GM23338 (cell line): ENCODE measurements around the gene NECTIN3. TPM values are rescaled to one million over a fixed set of nuclear protein-coding genes. Genes with fewer than 3 reads are reported as not detected.

Source experiments
- ATAC-seq: fragments of 200-7000 bp; cut with Tn5 transposase; 3 replicates; pipeline ENCODE4 v1.9.1; 2020
- DNase-seq: peaks from one replicate; pipeline ENCODE4 v3.0.0-alpha.2; 2015; ENCODE audit warnings: low spot score
- H2AFZ ChIP-seq: fragments of 200-600 bp; sonication (generic); 2 replicates; pipeline ENCODE4 v1.8.0; 2016; ENCODE audit warnings: antibody characterized with exemption, mild to moderate bottlenecking, moderate library complexity
- H3F3A ChIP-seq: fragments of 200-600 bp; sonication (generic); replicated peaks from 2 replicates; pipeline ENCODE4 v1.8.0; 2017; ENCODE audit warnings: antibody characterized with exemption, mixed run types, low read depth
- H3K27ac ChIP-seq: fragments of 200-600 bp; sonication (generic); 2 replicates; pipeline ENCODE4 v1.6.1; 2016; ENCODE audit warnings: low read depth
- H3K27me3 ChIP-seq: fragments of 200-600 bp; sonication (generic); 2 replicates; pipeline ENCODE4 v1.8.0; 2016; ENCODE audit warnings: mild to moderate bottlenecking, mixed run types, moderate library complexity; ENCODE audit not compliant: insufficient read depth
- H3K36me3 ChIP-seq: fragments of 200-600 bp; sonication (generic); 2 replicates; pipeline ENCODE4 v1.8.0; 2016; ENCODE audit warnings: mild to moderate bottlenecking; ENCODE audit not compliant: insufficient read depth
- H3K4me1 ChIP-seq: fragments of 200-600 bp; sonication (generic); 2 replicates; pipeline ENCODE4 v1.8.0; 2016; ENCODE audit warnings: mild to moderate bottlenecking, moderate library complexity; ENCODE audit not compliant: insufficient read depth
- H3K4me2 ChIP-seq: fragments of 200-600 bp; sonication (generic); 2 replicates; pipeline ENCODE4 v1.7.1; 2017; ENCODE audit warnings: mixed run types
- H3K4me3 ChIP-seq: fragments of 200-600 bp; sonication (generic); 2 replicates; pipeline ENCODE4 v1.6.1; 2016; ENCODE audit warnings: mixed run types
- H3K79me2 ChIP-seq: fragments of 200-600 bp; sonication (generic); replicated peaks from 2 replicates; pipeline ENCODE4 v1.8.0; 2017; ENCODE audit warnings: mild to moderate bottlenecking; ENCODE audit not compliant: insufficient read depth
- H3K9me2 ChIP-seq: fragments of 200-600 bp; sonication (generic); 2 replicates; pipeline ENCODE4 v1.8.0; 2017; ENCODE audit not compliant: insufficient read depth
- H4K20me1 ChIP-seq: fragments of 200-600 bp; sonication (generic); replicated peaks from 2 replicates; pipeline ENCODE4 v1.8.0; 2017; ENCODE audit warnings: mild to moderate bottlenecking; ENCODE audit not compliant: insufficient read depth
- H3K27ac Mint-ChIP-seq: 2 replicates; pipeline ENCODE4 v1.8.0; 2020; ENCODE audit warnings: inconsistent platforms, mild to moderate bottlenecking, moderate library complexity, mixed read lengths
- H3K27me3 Mint-ChIP-seq: 3 replicates; pipeline ENCODE4 v1.8.0; 2022; ENCODE audit warnings: low read depth, mild to moderate bottlenecking, moderate library complexity, mixed read lengths, inconsistent platforms; ENCODE audit not compliant: insufficient read depth, poor library complexity
- H3K36me3 Mint-ChIP-seq: 3 replicates; pipeline ENCODE4 v1.8.0; 2021; ENCODE audit warnings: low read depth, mild to moderate bottlenecking, inconsistent platforms, moderate library complexity, mixed read lengths
- H3K4me1 Mint-ChIP-seq: 3 replicates; pipeline ENCODE4 v1.8.0; 2020; ENCODE audit warnings: mild to moderate bottlenecking, inconsistent platforms, mixed read lengths
- H3K4me3 Mint-ChIP-seq: 3 replicates; pipeline ENCODE4 v1.8.0; 2021; ENCODE audit warnings: moderate library complexity, mild to moderate bottlenecking, inconsistent platforms, mixed read lengths
- H3K9me3 Mint-ChIP-seq: 3 replicates; pipeline ENCODE4 v1.8.0; 2020; ENCODE audit warnings: moderate library complexity, mild to moderate bottlenecking, inconsistent platforms, mixed read lengths
- CREB1 ChIP-seq: fragments of 250-450 bp; sonication (Bioruptor Pico); IDR thresholded peaks from 2 replicates; pipeline ENCODE4 v1.5.0; 2020; ENCODE audit warnings: low read depth, mild to moderate bottlenecking, moderate library complexity
- CTCF ChIP-seq, 2 experiments: fragments of 200-600 bp in 1 of 2; sonication (generic) in 1 of 2; conservative IDR thresholded peaks; 2 replicates each; pipeline versions ENCODE4 v1.5.1 to v1.6.1; 2016 to 2017; ENCODE audit warnings: antibody characterized with exemption in 2 of 2, low read depth in 2 of 2, mild to moderate bottlenecking in 2 of 2, moderate library complexity in 1 of 2
- EZH2 ChIP-seq: fragments of 200-600 bp; sonication (generic); IDR thresholded peaks from one replicate; pipeline ENCODE4 v1.8.0; 2017; ENCODE audit warnings: antibody characterized with exemption, mild to moderate bottlenecking, low read depth; ENCODE audit not compliant: unreplicated experiment
- EZH2phosphoT487 ChIP-seq: fragments of 200-600 bp; sonication (generic); IDR thresholded peaks from one replicate; pipeline ENCODE4 v1.8.1; 2018; ENCODE audit warnings: antibody characterized with exemption; ENCODE audit not compliant: unreplicated experiment
- JUNB ChIP-seq: IDR thresholded peaks from one replicate; pipeline ENCODE4 v1.6.1; 2016; ENCODE audit warnings: antibody characterized with exemption; ENCODE audit not compliant: unreplicated experiment
- NANOG ChIP-seq: IDR thresholded peaks from 2 replicates; pipeline ENCODE4 v1.6.1; 2016; ENCODE audit warnings: antibody characterized with exemption, borderline replicate concordance
- POLR2AphosphoS5 ChIP-seq: IDR thresholded peaks from 2 replicates; pipeline ENCODE4 v1.6.1; 2016; ENCODE audit warnings: antibody characterized with exemption, low read depth
- REST ChIP-seq: IDR thresholded peaks from one replicate; pipeline ENCODE4 v1.6.1; 2018; ENCODE audit warnings: antibody characterized with exemption; ENCODE audit not compliant: unreplicated experiment
- STAT1 ChIP-seq: IDR thresholded peaks from one replicate; pipeline ENCODE4 v1.6.1; 2016; ENCODE audit warnings: antibody characterized with exemption; ENCODE audit not compliant: unreplicated experiment
- ZNF114 ChIP-seq: fragments of 250-450 bp; sonication (Bioruptor Pico); IDR thresholded peaks from 2 replicates; pipeline ENCODE4 v1.5.0; 2020; ENCODE audit warnings: mild to moderate bottlenecking, moderate library complexity
- ZNF331 ChIP-seq: fragments of 250-450 bp; sonication (Bioruptor Pico); IDR thresholded peaks from 2 replicates; pipeline ENCODE4 v1.5.0; 2020; ENCODE audit warnings: low read depth, mild to moderate bottlenecking, moderate library complexity
- ZNF462 ChIP-seq: fragments of 250-450 bp; sonication (Bioruptor Pico); IDR thresholded peaks from 2 replicates; pipeline ENCODE4 v1.5.0; 2020; ENCODE audit warnings: mild to moderate bottlenecking, moderate library complexity
- polyA plus RNA-seq: library from polyadenylated mRNA; unstranded; fragments of >200 nt; fragmentation: Nextera tagmentation; extraction: Ambion mirVana; gene quantifications from 2 replicates; pipeline ENCODE4 v1.2.1, GENCODE V29; 2016
- total RNA-seq: library from RNA; depleted of rRNA; stranded (reverse); fragments of >200 nt; shearing (Covaris generic); gene quantifications from 2 replicates; pipeline ENCODE4 v1.2.3, GENCODE V29; 2014
- TF ChIP-seq, protein P1 (sequence below): IDR thresholded peaks from 2 replicates; pipeline ENCODE4 v1.6.1; 2016; ENCODE audit warnings: antibody characterized with exemption

NECTIN3 gene
- total and polyA plus RNA-seq, 2 experiments from 2014 or later: 16.0 to 48.2 TPM

GRCh38 chr3:111032677-111033076 lies 38.9 kb upstream of the NECTIN3 start:
- no peaks in the 10 kb centered on the region for H3F3A ChIP-seq
- no peaks in the 10 kb centered on the region for H3K79me2 ChIP-seq
- no peak overlapping the region for H3K27ac ChIP-seq
- H3K4me1 ChIP-seq: no peaks in the 10 kb centered on the region; the same call in 1 of the 2 replicates
- Mint-ChIP-seq H3K4me3 (no peak overlapping the region), H3K9me3 (peaks cover 12% of the 10 kb centered on the region), H3K4me1 (peaks cover 2% of the 10 kb centered on the region; the same call in 1 of the 3 replicates), H3K27me3 (no peaks in the 10 kb centered on the region), H3K36me3 (0 out of 3 replicates have a peak, but pooled peaks cover 11% of the 10 kb centered on the region), H3K27ac (no peak overlapping the region)
- no peak overlapping the region for H3K4me3 ChIP-seq
- no peaks in the 10 kb centered on the region for H4K20me1 ChIP-seq
- DNase-seq (no peak), ATAC-seq (no peak)
- no peak overlapping the region for H3K4me2 ChIP-seq
- H3K27me3 ChIP-seq: no peaks in the 10 kb centered on the region
- H3K9me2 ChIP-seq: no peaks in the 10 kb centered on the region
- TF ChIP-seq REST (no peak), ZNF462 (CRISPR knock-in tag) (no peak), ZNF331 (no peak), ZNF114 (CRISPR knock-in tag) (no peak), CTCF (conservative IDR thresholded peaks at IDR 0.05; ENCODE audit: low read depth in 2 of 2) (no peak), STAT1 (no peak), NANOG (no peak), JUNB (no peak), CREB1 (no peak), EZH2phosphoT487 (no peak), EZH2 (no peak), POLR2AphosphoS5 (no peak)
- TF ChIP-seq, protein P1, sequence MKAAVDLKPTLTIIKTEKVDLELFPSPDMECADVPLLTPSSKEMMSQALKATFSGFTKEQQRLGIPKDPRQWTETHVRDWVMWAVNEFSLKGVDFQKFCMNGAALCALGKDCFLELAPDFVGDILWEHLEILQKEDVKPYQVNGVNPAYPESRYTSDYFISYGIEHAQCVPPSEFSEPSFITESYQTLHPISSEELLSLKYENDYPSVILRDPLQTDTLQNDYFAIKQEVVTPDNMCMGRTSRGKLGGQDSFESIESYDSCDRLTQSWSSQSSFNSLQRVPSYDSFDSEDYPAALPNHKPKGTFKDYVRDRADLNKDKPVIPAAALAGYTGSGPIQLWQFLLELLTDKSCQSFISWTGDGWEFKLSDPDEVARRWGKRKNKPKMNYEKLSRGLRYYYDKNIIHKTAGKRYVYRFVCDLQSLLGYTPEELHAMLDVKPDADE: no peak
- H2AFZ ChIP-seq: no peak overlapping the region
- H3K36me3 ChIP-seq: no peaks in the 10 kb centered on the region; the same call in 1 of the 2 replicates
